Measurements from ENCODE around the gene MT4.

Gene MT4

DNA sequence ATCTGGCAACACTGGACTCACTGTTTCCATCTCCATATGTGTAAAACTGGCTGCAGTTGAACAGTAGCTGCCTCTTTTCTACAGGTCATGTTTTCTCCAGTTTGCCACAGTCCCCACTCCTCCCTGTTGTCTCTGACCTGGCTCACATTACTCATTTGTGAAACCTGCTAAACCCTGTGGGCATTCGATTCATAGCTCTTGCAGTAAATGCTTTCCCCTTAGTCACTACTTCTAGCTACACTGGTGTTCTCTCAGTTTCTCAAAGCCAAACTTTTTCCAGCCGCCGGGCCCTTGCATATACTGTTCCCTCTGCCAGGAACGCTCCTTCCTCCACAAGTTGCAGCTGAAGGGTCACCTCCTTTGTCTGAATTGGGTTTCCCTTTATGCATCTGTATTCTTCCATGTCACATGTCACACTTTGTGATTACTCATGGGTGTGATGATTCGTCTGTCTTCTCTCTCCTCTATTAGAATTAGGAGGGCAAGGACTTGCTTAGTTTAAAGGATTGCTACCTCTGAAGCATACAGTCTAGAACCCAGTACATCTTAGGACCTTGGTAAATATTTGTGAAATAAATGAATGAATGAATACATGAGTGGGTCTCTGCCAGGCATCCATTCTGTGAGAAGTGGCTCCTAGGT is 15.0 kb upstream of the MT4 start:
- TF ChIP-seq, protein P1, sequence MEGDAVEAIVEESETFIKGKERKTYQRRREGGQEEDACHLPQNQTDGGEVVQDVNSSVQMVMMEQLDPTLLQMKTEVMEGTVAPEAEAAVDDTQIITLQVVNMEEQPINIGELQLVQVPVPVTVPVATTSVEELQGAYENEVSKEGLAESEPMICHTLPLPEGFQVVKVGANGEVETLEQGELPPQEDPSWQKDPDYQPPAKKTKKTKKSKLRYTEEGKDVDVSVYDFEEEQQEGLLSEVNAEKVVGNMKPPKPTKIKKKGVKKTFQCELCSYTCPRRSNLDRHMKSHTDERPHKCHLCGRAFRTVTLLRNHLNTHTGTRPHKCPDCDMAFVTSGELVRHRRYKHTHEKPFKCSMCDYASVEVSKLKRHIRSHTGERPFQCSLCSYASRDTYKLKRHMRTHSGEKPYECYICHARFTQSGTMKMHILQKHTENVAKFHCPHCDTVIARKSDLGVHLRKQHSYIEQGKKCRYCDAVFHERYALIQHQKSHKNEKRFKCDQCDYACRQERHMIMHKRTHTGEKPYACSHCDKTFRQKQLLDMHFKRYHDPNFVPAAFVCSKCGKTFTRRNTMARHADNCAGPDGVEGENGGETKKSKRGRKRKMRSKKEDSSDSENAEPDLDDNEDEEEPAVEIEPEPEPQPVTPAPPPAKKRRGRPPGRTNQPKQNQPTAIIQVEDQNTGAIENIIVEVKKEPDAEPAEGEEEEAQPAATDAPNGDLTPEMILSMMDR (IDR thresholded peaks at IDR 0.05) = no peak
- no peaks in the 10 kb centered on the region for H3K36me3 ChIP-seq
- no peak overlapping the region for H3K27ac ChIP-seq
- no peak overlapping the region for H3K4me3 ChIP-seq (ENCODE audit: low read depth in 1 of 2, low read length in 1 of 2)
- H3K4me1 ChIP-seq (ENCODE audit: control insufficient read depth in 1 of 2, insufficient read depth in 1 of 2, low read depth in 1 of 2, low read length in 1 of 2) = no peaks in the 10 kb centered on the region
- H3K27me3 ChIP-seq = peaks cover 45% of the 10 kb centered on the region
- no peaks in the 10 kb centered on the region for H3K9me3 ChIP-seq

DNA sequence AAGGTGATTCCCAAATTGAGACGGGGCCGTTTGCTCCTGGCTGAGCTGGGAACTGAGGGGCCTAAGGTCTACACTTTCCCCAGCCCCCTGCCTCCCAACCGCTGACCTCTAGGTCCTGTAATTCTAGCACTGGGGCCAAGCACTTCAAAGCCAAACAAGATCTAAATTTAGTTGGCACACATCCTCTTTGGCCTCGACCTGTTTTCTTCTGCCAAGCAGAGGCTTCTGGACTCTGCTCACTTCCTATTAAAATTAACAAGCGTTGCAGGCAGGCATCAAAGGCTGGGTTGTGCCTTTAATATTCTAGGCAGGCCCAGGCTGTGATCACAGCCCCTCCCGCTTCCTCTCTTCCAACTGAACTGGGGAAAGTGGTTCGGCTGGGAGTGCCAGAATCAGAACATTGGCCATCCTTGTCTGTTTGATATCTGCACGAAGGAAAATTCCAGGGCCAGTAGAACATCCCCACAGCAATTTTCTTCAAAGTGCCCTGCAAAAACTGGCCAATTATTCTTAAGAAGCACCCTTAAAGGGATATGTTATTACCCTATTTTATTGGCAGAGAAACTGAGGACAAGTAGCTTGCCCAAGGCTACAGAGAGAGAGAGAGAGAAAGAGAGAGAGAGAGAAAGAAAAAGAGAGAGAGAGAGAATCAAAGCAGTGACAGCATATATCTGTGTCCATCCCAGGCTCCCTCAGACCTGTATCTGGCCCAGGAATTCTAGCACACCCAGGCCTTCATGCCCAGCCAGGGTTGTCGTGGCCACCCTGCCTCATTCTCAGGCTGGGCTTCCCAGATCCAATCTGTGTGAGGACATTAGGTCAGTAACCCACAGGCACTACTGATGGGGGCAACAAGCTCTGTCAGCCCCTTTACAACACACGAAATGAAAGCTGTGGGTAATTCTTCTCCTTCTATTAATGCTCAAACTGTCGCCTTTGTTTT is 12.8 kb upstream of the MT4 start:
- Histone ChIP-seq H3K4me3 (ENCODE audit: low read depth in 1 of 2, low read length in 1 of 2) (no peak overlapping the region), H3K27me3 (peaks cover 43% of the 10 kb centered on the region), H3K27ac (no peak overlapping the region), H3K9me3 (no peaks in the 10 kb centered on the region), H3K4me1 (ENCODE audit: control insufficient read depth in 1 of 2, insufficient read depth in 1 of 2, low read depth in 1 of 2, low read length in 1 of 2) (no peaks in the 10 kb centered on the region), H3K36me3 (no peaks in the 10 kb centered on the region)
- TF ChIP-seq, protein P1 (IDR thresholded peaks at IDR 0.05) = no peak

DNA sequence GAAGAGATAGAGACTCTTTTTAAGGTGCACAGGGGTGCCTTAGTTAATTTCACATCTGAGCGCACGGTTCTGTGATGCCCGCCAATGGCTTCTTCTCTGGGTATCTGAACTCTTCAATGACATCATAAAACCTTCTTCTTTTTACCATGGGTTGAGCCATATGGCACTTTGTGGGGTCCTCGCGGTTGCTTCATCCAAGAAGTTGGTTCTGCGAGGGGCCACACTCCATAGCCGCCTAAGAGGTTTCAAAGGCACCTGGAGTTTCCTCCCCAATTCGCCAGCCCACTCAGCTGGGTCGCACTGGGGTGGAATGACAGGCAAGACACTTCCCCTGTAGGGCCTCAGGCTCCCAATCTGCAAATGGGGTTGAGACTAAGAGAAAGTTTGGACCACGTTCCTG is 10.4 kb upstream of the MT4 start:
- peaks cover 42% of the 10 kb centered on the region for H3K27me3 ChIP-seq
- H3K36me3 ChIP-seq = no peaks in the 10 kb centered on the region
- H3K27ac ChIP-seq = no peak overlapping the region
- H3K9me3 ChIP-seq = no peaks in the 10 kb centered on the region
- no peak overlapping the region for H3K4me3 ChIP-seq (ENCODE audit: low read depth in 1 of 2, low read length in 1 of 2)
- H3K4me1 ChIP-seq (ENCODE audit: control insufficient read depth in 1 of 2, insufficient read depth in 1 of 2, low read depth in 1 of 2, low read length in 1 of 2) = no peaks in the 10 kb centered on the region
- TF ChIP-seq, protein P1 (IDR thresholded peaks at IDR 0.05) = no peak

DNA sequence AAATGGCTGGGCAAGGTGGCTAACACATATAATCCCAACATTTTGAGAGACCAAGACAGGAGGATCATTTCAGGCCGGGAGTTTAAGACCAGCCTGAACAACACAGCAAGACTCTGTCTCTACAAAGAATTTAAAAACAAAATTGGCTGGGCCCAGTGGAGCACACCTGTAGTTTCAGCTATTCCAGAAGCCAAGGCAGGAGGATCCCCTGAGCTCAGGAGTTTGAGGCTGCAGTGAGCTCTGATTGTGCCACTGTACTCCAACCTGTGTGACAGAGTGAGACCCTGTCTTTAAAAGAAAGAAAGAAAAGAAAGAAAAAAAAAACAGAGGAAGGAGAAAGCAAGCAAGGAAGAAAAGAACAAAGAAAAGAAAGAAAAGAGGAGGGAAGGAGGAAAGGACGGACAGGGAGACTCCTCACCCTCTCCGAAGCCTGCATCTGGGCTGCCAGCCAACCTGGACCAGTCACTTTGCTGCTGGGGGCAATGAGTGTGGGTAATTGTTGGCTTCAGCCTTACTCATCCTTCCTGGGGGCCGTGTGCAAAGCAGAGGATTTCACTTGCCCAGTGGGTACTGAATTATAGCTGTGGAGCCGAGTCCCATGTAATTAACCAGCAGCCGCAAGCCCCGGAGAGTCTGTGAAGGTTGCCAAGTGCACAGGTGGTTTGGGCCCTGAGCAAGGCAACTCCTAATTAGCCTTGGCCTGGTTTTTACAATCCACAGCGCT is 6.7 kb upstream of the MT4 start:
- peaks cover 36% of the 10 kb centered on the region for H3K27me3 ChIP-seq
- H3K4me1 ChIP-seq (ENCODE audit: control insufficient read depth in 1 of 2, insufficient read depth in 1 of 2, low read depth in 1 of 2, low read length in 1 of 2) = no peaks in the 10 kb centered on the region
- no peak overlapping the region for H3K27ac ChIP-seq
- H3K36me3 ChIP-seq = no peaks in the 10 kb centered on the region
- TF ChIP-seq, protein P1 (IDR thresholded peaks at IDR 0.05) = no peak
- no peaks in the 10 kb centered on the region for H3K9me3 ChIP-seq
- no peak overlapping the region for H3K4me3 ChIP-seq (ENCODE audit: low read depth in 1 of 2, low read length in 1 of 2)

DNA sequence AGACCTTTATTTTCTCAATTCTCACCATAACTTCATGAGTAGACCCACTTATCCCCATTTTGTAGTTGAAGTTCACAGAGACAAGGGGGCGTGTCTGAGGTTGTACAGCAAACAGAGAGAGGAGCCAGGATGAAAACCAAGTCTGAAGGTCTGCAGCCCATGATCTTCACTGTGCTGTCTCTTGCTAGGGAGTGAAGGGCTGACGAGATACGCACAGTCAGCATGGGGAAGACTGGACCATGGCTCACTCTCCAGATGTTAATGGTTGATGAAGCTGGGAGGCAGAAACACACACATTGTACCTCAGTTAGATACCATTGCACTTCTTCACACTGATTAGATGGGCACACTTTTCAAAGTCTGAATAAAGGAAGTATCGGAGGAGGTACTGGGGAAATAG is 5.8 kb upstream of the MT4 start:
- H3K27ac ChIP-seq = no peak overlapping the region
- H3K27me3 ChIP-seq = peaks cover 38% of the 10 kb centered on the region
- TF ChIP-seq, protein P1 (IDR thresholded peaks at IDR 0.05) = no peak
- no peaks in the 10 kb centered on the region for H3K36me3 ChIP-seq
- H3K4me3 ChIP-seq (ENCODE audit: low read depth in 1 of 2, low read length in 1 of 2) = no peak overlapping the region
- no peaks in the 10 kb centered on the region for H3K9me3 ChIP-seq
- H3K4me1 ChIP-seq (ENCODE audit: control insufficient read depth in 1 of 2, insufficient read depth in 1 of 2, low read depth in 1 of 2, low read length in 1 of 2) = no peaks in the 10 kb centered on the region
